Left ventricle myocardium inferior (tissue), 1 donor: ENCODE results near the gene ABCA5. TPM values are rescaled to one million over a fixed set of nuclear protein-coding genes. Genes with fewer than 3 reads are reported as not detected.

Source experiments
- DNase-seq: peaks from one replicate; pipeline ENCODE4 v3.0.0-alpha.2; 2020
- H3K27ac ChIP-seq: fragments of 200-600 bp; replicated peaks from 2 replicates; pipeline ENCODE4 v1.8.0; 2021
- H3K27me3 ChIP-seq: fragments of 200-600 bp; 2 replicates; pipeline ENCODE4 v1.8.0; 2021; ENCODE audit warnings: low read depth
- H3K36me3 ChIP-seq: fragments of 200-600 bp; 2 replicates; pipeline ENCODE4 v1.8.0; 2021
- H3K4me1 ChIP-seq: fragments of 200-600 bp; 2 replicates; pipeline ENCODE4 v1.8.0; 2021
- H3K4me3 ChIP-seq: fragments of 200-600 bp; 2 replicates; pipeline ENCODE4 v1.8.0; 2021; ENCODE audit warnings: mild to moderate bottlenecking, moderate library complexity
- H3K9me3 ChIP-seq: fragments of 200-600 bp; replicated peaks from 2 replicates; pipeline ENCODE4 v1.8.0; 2021
- CTCF ChIP-seq: fragments of 200-600 bp; IDR thresholded peaks from 2 replicates; pipeline ENCODE4 v1.8.0; 2021; ENCODE audit warnings: antibody characterized with exemption, mild to moderate bottlenecking, borderline replicate concordance
- intact Hi-C: fragments of 100-400 bp; cut with micrococcal nuclease; formaldehyde crosslinking; loops from one replicate; pipeline ENCODE4 v1.11.0; 2022
- total RNA-seq: library from RNA; stranded (reverse); fragmentation: NEBNext Ultra II Directional; extraction: Animal tissue kit (Norgen Biotek cat#: 25700); gene quantifications from one replicate; pipeline ENCODE4 v1.2.1, GENCODE V29; 2021
- donor health status: DM: no; HTN: yes; CAD: no; lungs with severe emphysema.

Gene ABCA5
- total RNA-seq, 1 donor from 2014 or later = 17.1 TPM

- peak overlapping the region; percentile 88 for H3K27ac ChIP-seq
- no peaks in the 10 kb centered on the region for H3K9me3 ChIP-seq
- DNase-seq = no peak
Observed at GRCh38 chr17:69326377-69327059, 415 bp downstream of the ABCA5 start.

GRCh38 chr17:69325518-69326376, 1.2 kb downstream of the ABCA5 start:
- no peak for DNase-seq
- H3K27ac ChIP-seq = peak overlapping the region; percentile 88
- intact Hi-C loops = no loop called here
- no peaks in the 10 kb centered on the region for H3K27me3 ChIP-seq
- peaks cover 35% of the 10 kb centered on the region for H3K4me1 ChIP-seq
- no peaks in the 10 kb centered on the region for H3K9me3 ChIP-seq
- H3K4me3 ChIP-seq = peak overlapping the region; percentile 75
- no peak for TF ChIP-seq CTCF
- no peaks in the 10 kb centered on the region for H3K36me3 ChIP-seq

More at GRCh38 chr17:69326377-69327059, 415 bp downstream of the ABCA5 start:
- no peaks in the 10 kb centered on the region for H3K36me3 ChIP-seq
- intact Hi-C loops = no loop called here
- no peak for TF ChIP-seq CTCF
- H3K27me3 ChIP-seq = no peaks in the 10 kb centered on the region
- peaks cover 35% of the 10 kb centered on the region for H3K4me1 ChIP-seq
- peak overlapping the region; percentile 75 for H3K4me3 ChIP-seq

- no peaks in the 10 kb centered on the region for H3K27me3 ChIP-seq
- intact Hi-C loops = no loop called here
- H3K9me3 ChIP-seq = no peaks in the 10 kb centered on the region
- H3K4me3 ChIP-seq = no peak overlapping the region
- TF ChIP-seq CTCF = no peak
- H3K36me3 ChIP-seq = no peaks in the 10 kb centered on the region
- H3K4me1 ChIP-seq = peaks cover 35% of the 10 kb centered on the region
- DNase-seq = no peak
- no peak overlapping the region for H3K27ac ChIP-seq
Observed at GRCh38 chr17:69323806-69324205, 3.1 kb downstream of the ABCA5 start.

- intact Hi-C loops = no loop called here
- H3K9me3 ChIP-seq = no peaks in the 10 kb centered on the region
- TF ChIP-seq CTCF = no peak
- no peaks in the 10 kb centered on the region for H3K27me3 ChIP-seq
- H3K4me3 ChIP-seq = no peak overlapping the region
- H3K36me3 ChIP-seq = no peaks in the 10 kb centered on the region
- no peak overlapping the region for H3K27ac ChIP-seq
- no peak for DNase-seq
- H3K4me1 ChIP-seq = peaks cover 15% of the 10 kb centered on the region
Observed at GRCh38 chr17:69320908-69321238, 6.1 kb downstream of the ABCA5 start.

- Histone ChIP-seq H3K36me3 (no peaks in the 10 kb centered on the region), H3K9me3 (no peaks in the 10 kb centered on the region), H3K4me3 (no peak overlapping the region), H3K27me3 (no peaks in the 10 kb centered on the region), H3K4me1 (peaks cover 10% of the 10 kb centered on the region), H3K27ac (no peak overlapping the region)
- TF ChIP-seq CTCF = no peak
- intact Hi-C loops = no loop called here
- DNase-seq = no peak
Observed at GRCh38 chr17:69320210-69320907, 6.6 kb downstream of the ABCA5 start.
